NB4 (cell line): ENCODE results near the gene FAHD1.

ENCODE experiments used
- CTCF ChIP-seq: IDR thresholded peaks from one replicate; pipeline ENCODE4 v1.5.1; 2012; ENCODE audit warnings: low read depth, low read length
- MAX ChIP-seq: IDR thresholded peaks from 2 replicates; pipeline ENCODE4 v1.6.1; 2011; ENCODE audit warnings: low read depth, low read length
- POLR2A ChIP-seq: IDR thresholded peaks from 2 replicates; pipeline ENCODE4 v1.6.1; 2011; ENCODE audit warnings: mild to moderate bottlenecking; ENCODE audit not compliant: insufficient read length; ENCODE audit errors: extremely low read depth

DNA sequence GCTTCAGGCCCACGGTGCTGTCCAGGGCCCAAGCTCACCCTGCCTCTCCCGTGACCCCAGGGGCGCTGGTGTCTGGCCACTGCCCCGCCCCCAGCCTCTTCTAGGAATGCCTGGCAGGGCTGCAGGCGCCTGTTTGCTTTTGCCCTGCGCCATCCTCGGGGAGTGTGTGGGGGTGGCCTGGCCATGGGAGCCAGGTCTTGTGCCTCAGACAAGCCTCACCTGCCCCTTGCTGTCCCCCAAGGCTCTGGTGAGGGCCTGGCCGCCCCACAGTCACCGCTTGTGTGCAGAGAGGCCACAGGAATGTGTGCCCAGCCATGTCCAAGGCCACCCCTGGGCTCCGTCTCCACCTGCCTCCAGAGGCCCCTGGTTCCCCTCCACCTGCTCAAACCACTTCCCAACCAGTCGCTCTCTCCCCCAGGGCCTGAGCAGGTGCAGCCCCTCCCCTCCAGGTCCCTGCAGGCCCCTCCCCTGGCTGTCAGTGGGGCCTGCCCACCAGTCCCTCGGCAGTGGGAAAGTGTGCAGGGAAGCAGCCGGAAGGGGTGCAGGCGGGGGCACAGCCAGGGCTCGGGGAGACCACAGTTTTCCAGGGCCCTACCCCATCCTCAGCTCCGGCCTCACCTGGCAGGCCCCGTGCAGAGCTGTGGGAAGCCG lies 32.7 kb upstream of the FAHD1 start:
- no peak for TF ChIP-seq CTCF
- no peak for TF ChIP-seq MAX
- TF ChIP-seq POLR2A = no peak
